Effector memory CD4-positive, alpha-beta T cell (primary cell): Measurements from ENCODE around the gene KLF6.

ENCODE experiments used
- DNase-seq, 3 donors: peaks; one replicate each; pipeline ENCODE4 v3.0.0-alpha.2; 2020
- H3K27ac ChIP-seq: 2 replicates; pipeline ENCODE4 v1.7.0; 2013; ENCODE audit warnings: mild to moderate bottlenecking, low read length, moderate library complexity; ENCODE audit not compliant: insufficient read depth, poor library complexity, severe bottlenecking
- H3K27me3 ChIP-seq: replicated peaks from 2 replicates; pipeline ENCODE4 v1.7.0; 2013; ENCODE audit warnings: mild to moderate bottlenecking, low read length; ENCODE audit not compliant: insufficient read depth, control insufficient read depth, poor library complexity, severe bottlenecking
- H3K36me3 ChIP-seq: 2 replicates; pipeline ENCODE4 v1.7.0; 2013; ENCODE audit warnings: mild to moderate bottlenecking, low read length, moderate library complexity; ENCODE audit not compliant: control insufficient read depth, insufficient read depth
- H3K4me1 ChIP-seq: 2 replicates; pipeline ENCODE4 v1.7.0; 2013; ENCODE audit warnings: low read length, mild to moderate bottlenecking; ENCODE audit not compliant: control insufficient read depth, insufficient read depth, poor library complexity, severe bottlenecking
- H3K4me3 ChIP-seq: 2 replicates; pipeline ENCODE4 v1.7.0; 2013; ENCODE audit warnings: low read length, low read depth, mild to moderate bottlenecking; ENCODE audit not compliant: insufficient read depth, poor library complexity, severe bottlenecking
- H3K9me3 ChIP-seq: 2 replicates; pipeline ENCODE4 v1.7.0; 2013; ENCODE audit warnings: mild to moderate bottlenecking, low read length, moderate library complexity; ENCODE audit not compliant: control insufficient read depth

The KLF6 gene

DNA sequence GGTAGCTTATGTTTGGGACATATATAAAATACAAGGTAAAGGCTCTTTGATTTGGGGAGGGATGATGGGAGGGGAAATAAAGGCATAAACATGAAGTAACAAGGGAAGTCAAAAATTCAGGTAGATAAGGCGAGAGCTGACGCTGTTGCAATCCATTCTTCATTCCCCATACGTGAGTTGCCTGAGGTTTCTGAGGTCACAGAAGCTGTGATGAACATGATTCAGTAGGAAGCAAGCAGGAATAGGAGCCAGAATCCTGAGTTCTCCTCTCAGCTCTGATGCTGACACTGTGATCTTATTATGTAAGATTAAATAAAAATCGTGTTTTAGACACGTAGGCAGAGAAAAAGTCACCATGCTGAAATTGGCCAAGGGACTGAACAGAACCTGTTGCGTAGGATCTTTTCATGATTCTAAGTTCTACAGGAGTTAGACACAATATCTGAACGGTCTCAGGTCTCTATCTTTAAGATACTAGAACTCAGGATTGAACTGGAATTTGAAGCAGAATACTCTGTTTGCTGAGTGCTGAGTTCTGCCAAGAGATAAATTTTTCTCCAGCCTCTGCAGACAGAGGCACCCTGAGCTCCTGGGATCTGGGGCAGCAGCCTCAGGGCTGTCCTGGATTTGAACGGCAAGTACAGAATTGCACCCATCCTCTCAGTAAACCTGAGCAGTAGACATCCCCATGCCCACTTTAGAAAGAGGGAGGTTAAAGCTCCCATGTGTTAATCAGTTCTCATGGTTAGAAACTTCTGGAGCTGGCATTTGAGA lies 21.0 kb downstream of the KLF6 start:
- peak overlapping the region; percentile 8 for H3K4me3 ChIP-seq
- no peaks in the 10 kb centered on the region for H3K36me3 ChIP-seq
- H3K27me3 ChIP-seq, result no peaks in the 10 kb centered on the region
- no peak for DNase-seq
- H3K4me1 ChIP-seq, result peaks cover 41% of the 10 kb centered on the region
- H3K9me3 ChIP-seq, result no peaks in the 10 kb centered on the region
- no peak overlapping the region for H3K27ac ChIP-seq

DNA sequence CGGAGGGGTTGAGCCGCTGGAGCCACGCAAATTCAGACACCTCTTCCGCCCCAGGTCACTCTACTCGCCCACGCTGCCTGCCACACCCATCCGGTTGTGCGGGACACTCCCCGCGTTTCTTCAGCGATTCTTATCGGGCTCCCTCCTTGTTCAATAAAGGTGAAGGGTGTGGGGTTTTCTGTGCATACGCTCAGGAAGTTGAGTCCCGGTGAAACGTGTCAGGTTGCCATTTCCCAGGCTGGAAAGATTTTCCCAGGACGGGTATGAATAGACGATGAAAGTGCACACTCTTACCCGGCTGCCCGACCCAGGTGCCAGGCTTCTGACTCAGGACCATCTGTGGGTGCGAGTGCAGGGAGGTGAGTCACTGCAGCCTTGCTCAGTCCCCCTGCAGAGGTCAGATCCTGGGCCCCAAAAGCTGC lies 22.0 kb downstream of the KLF6 start:
- Histone ChIP-seq H3K36me3 (no peaks in the 10 kb centered on the region), H3K27ac (no peak overlapping the region), H3K4me3 (no peak overlapping the region), H3K9me3 (no peaks in the 10 kb centered on the region), H3K27me3 (no peaks in the 10 kb centered on the region), H3K4me1 (peaks cover 51% of the 10 kb centered on the region)
- peak in 1 of 3 donors; percentile 39 for DNase-seq

DNA sequence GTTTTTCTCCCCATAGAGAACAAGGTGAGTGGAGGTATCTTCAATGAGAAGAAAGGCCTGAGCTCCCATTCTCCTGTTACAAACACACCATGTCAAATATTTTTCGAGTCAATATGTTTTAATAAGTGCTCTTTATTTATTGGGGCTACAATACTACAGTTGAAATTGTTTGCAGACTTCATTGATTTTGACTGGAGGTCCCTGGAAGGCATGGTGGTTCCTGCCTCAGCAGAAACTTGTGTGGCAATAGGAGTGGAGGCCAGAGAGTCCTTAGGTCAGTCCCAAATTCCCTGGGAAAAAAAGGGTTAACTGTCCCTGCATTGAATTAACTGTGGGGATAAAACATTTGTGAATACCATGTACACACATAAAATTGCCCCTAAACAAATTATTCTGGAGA lies 22.7 kb downstream of the KLF6 start:
- H3K36me3 ChIP-seq, result no peaks in the 10 kb centered on the region
- no peaks in the 10 kb centered on the region for H3K9me3 ChIP-seq
- no peaks in the 10 kb centered on the region for H3K27me3 ChIP-seq
- no peak for DNase-seq
- no peak overlapping the region for H3K4me3 ChIP-seq
- H3K27ac ChIP-seq, result no peak overlapping the region
- H3K4me1 ChIP-seq, result peaks cover 58% of the 10 kb centered on the region

GRCh38 chr10:3761904-3762303 lies 23.1 kb downstream of the KLF6 start:
- no peaks in the 10 kb centered on the region for H3K9me3 ChIP-seq
- no peak for DNase-seq
- H3K27me3 ChIP-seq, result no peaks in the 10 kb centered on the region
- H3K36me3 ChIP-seq, result no peaks in the 10 kb centered on the region
- no peak overlapping the region for H3K4me3 ChIP-seq
- no peak overlapping the region for H3K27ac ChIP-seq
- H3K4me1 ChIP-seq, result peaks cover 62% of the 10 kb centered on the region

GRCh38 chr10:3761021-3761686 lies 23.9 kb downstream of the KLF6 start:
- no peak for DNase-seq
- H3K27ac ChIP-seq, result no peak overlapping the region
- peaks cover 68% of the 10 kb centered on the region for H3K4me1 ChIP-seq
- no peaks in the 10 kb centered on the region for H3K9me3 ChIP-seq
- no peaks in the 10 kb centered on the region for H3K36me3 ChIP-seq
- peak overlapping the region; percentile 2 for H3K4me3 ChIP-seq
- H3K27me3 ChIP-seq, result no peaks in the 10 kb centered on the region

DNA sequence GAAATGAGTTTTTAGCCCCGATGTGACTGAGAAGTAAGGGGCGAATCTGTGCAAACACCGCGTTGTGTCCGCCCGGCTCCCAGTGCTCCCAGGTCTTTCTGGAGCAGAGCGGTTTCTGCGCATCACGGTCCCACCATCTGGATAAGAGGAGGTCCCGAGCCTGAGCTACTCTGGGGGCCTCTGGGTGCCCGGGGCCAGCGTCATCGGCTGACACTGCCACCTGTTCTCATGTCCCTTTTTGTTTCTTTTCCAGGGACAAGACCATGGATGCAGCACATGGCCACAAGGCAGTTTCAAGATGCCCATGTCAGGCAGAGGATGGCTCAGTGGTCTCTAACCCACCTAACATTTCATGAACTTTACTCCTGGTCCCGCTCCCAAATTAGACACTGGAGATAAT lies 24.9 kb downstream of the KLF6 start:
- H3K9me3 ChIP-seq, result no peaks in the 10 kb centered on the region
- peaks cover 65% of the 10 kb centered on the region for H3K4me1 ChIP-seq
- H3K36me3 ChIP-seq, result no peaks in the 10 kb centered on the region
- no peak overlapping the region for H3K4me3 ChIP-seq
- H3K27me3 ChIP-seq, result no peaks in the 10 kb centered on the region
- DNase-seq, result no peak
- no peak overlapping the region for H3K27ac ChIP-seq

DNA sequence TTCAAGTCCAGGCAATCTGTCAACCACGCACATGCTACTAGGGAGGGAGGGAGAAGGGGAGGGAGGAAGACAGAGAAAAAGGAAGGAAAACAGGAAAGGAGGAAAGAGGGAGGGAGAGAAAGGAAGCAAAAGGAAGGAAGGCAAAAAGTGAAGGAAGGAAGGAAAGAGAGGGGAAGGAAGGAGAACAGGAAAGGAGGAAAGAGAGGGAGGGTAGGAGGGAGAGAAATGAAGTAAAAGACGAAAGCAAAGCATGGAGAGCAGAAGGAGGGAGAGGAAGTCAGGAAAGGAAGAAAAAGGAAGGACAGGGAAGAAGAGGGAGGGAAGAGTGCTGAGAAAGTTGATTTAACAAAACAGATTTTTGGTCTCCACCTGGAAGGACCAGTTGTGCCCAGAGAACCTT lies 25.6 kb downstream of the KLF6 start:
- Histone ChIP-seq H3K4me3 (no peak overlapping the region), H3K4me1 (peaks cover 63% of the 10 kb centered on the region), H3K9me3 (no peaks in the 10 kb centered on the region), H3K27ac (no peak overlapping the region), H3K36me3 (no peaks in the 10 kb centered on the region), H3K27me3 (no peaks in the 10 kb centered on the region)
- no peak for DNase-seq

DNA sequence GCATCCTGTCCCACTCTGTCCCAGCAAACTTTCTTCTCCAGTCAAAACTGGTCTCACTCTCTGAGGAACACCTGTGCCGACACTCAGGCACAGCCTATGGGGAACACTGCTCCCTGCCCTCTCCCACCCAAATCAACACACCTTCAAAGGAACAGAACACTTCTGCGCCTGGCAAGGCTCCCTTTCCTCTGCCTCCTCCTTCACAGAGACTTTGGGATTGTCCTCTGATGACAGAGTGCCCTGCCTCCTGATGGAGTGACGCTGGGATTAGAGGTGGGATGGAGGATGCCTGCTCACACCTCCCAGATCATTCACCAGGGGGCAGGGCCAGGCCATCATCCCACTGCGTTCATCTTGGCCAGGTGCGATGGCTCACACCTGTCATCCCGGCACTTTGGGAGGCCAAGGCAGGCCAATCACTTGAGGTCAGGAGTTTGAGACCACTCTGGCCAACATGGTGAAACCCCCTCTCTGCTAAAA lies 26.5 kb downstream of the KLF6 start:
- H3K27me3 ChIP-seq, result no peaks in the 10 kb centered on the region
- no peaks in the 10 kb centered on the region for H3K36me3 ChIP-seq
- peaks cover 56% of the 10 kb centered on the region for H3K4me1 ChIP-seq
- no peak overlapping the region for H3K4me3 ChIP-seq
- no peaks in the 10 kb centered on the region for H3K9me3 ChIP-seq
- no peak for DNase-seq
- peak overlapping the region; percentile 85 for H3K27ac ChIP-seq

DNA sequence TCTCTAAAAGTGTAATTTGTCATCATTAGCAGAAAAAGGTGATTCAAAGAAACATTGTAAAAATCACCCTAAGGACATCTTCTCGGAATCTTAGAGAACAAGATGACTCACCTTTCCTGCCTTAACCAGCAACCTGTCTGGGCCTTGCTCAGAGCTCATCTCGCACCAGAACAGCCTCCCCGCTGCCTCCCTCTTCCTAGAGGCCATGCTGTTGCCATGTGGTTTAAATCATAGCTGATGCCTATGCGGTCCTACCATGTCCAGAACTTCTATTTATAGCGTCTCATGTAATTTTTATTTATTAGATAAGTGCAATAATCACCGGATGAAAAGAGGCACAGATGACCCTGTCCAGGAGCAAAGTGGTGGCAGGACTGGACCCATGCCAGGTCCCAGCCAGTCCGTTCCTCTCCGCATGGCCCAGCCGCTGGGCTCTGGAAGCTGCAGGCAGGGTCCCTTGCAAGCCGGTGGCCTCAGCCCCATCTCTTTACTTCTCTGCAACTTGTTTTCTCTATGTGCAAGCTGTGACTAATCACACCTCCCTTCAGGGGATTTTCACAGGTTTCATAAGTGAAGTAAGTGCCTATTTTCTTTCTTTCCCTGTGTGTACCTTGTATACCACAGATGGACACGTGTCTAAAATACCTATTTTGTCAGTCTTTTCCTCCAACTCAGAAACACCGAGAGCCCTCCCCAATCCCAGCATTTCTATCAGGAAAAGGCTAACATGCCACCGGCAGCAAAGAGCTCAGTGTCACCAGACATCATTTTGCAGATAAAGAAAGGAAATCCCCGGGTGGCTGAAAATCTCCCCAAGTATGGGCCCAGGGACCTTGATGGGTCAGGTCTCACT lies 27.1 kb downstream of the KLF6 start:
- peak; percentile 59 to 63 (median 60) for DNase-seq
- Histone ChIP-seq H3K27me3 (no peaks in the 10 kb centered on the region), H3K4me1 (peaks cover 51% of the 10 kb centered on the region), H3K4me3 (no peak overlapping the region), H3K27ac (peak overlapping the region; percentile 85), H3K36me3 (no peaks in the 10 kb centered on the region), H3K9me3 (no peaks in the 10 kb centered on the region)
